Panc1 (cell line): ENCODE data around the gene C17orf50. TPM values are rescaled to one million over a fixed set of nuclear protein-coding genes. Genes with fewer than 3 reads are reported as not detected.
"Not testable (repeated sequence)": the region's sequence is repeated elsewhere in the genome, so short reads cannot be mapped to it uniquely, and the experiment has no call there.

Source experiments
- ATAC-seq: fragments of 200-7000 bp; cut with Tn5 transposase; 2 replicates; pipeline ENCODE4 v1.9.1; 2020; ENCODE audit warnings: mild to moderate bottlenecking, moderate library complexity
- BruUV-seq: library from RNA; stranded (reverse); fragments of 400-500 nt; replicated peaks from 2 replicates; lab custom pipeline; 2021; lab: Mats Ljungman, UMichigan
- CTCF ChIA-PET: fragments of 300-600 bp; sonication (Branson Sonifier 250); formaldehyde crosslinking; loops from one replicate; lab custom pipeline; 2022; ENCODE audit warnings: antibody characterized with exemption; lab: Charles Lee
- POLR2A ChIA-PET: fragments of 300-600 bp; sonication (Branson Sonifier 250); formaldehyde crosslinking; loops from one replicate; lab custom pipeline; 2022; ENCODE audit warnings: antibody characterized with exemption; lab: Charles Lee
- DNase-seq: peaks from one replicate; pipeline ENCODE4 v3.0.0-alpha.2; 2010; ENCODE audit warnings: low read depth, low spot score
- H3K27ac ChIP-seq: 2 replicates; pipeline ENCODE4 v1.5.1; 2011; ENCODE audit warnings: mild to moderate bottlenecking, low read length, inconsistent platforms
- H3K27me3 ChIP-seq: fragments of 200-500 bp; sonication (Bioruptor generic); 2 replicates; pipeline ENCODE4 v1.6.0; 2014; ENCODE audit warnings: low read length, inconsistent platforms; ENCODE audit not compliant: control insufficient read depth, insufficient read depth
- H3K36me3 ChIP-seq: fragments of 200-500 bp; sonication (Bioruptor generic); 2 replicates; pipeline ENCODE4 v1.5.1; 2014; ENCODE audit warnings: inconsistent platforms, mild to moderate bottlenecking, low read length, moderate library complexity; ENCODE audit not compliant: control insufficient read depth, insufficient read depth
- H3K4me1 ChIP-seq: 2 replicates; pipeline ENCODE4 v1.5.1; 2011; ENCODE audit warnings: inconsistent platforms, mild to moderate bottlenecking, low read length, moderate library complexity; ENCODE audit not compliant: control insufficient read depth, insufficient read depth
- H3K4me3 ChIP-seq, 2 experiments: 2 replicates each; pipeline ENCODE4 v1.5.1; 2011 to 2012; ENCODE audit warnings: low read depth in 2 of 2, low read length in 2 of 2, mild to moderate bottlenecking in 2 of 2, inconsistent platforms in 1 of 2, moderate library complexity in 1 of 2
- H3K9me3 ChIP-seq: fragments of 200-500 bp; sonication (Bioruptor generic); 2 replicates; pipeline ENCODE4 v1.5.1; 2014; ENCODE audit warnings: low read depth, mild to moderate bottlenecking, inconsistent platforms, low read length, moderate library complexity; ENCODE audit not compliant: control insufficient read depth, insufficient read depth
- POLR2AphosphoS5 ChIP-seq: IDR thresholded peaks from 2 replicates; pipeline ENCODE4 v1.6.1; 2012; ENCODE audit warnings: mild to moderate bottlenecking, low read depth, low read length, moderate library complexity
- SIN3A ChIP-seq: IDR thresholded peaks from 2 replicates; pipeline ENCODE4 v1.6.1; 2012; ENCODE audit warnings: low read depth, mild to moderate bottlenecking, low read length, moderate library complexity, borderline replicate concordance; ENCODE audit not compliant: insufficient read depth
- TCF7L2 ChIP-seq: IDR thresholded peaks from 2 replicates; pipeline ENCODE4 v1.6.1; 2011; ENCODE audit warnings: mild to moderate bottlenecking, low read depth, low read length, inconsistent platforms
- in situ Hi-C: cut with HindIII; loops from 2 replicates; pipeline ENCODE4 v1.10.0; 2016; ENCODE audit warnings: low sequenced_read_pairs, low pct_unique_long_range_greater_than_20kb
- intact Hi-C: fragments of 100-400 bp; cut with micrococcal nuclease; formaldehyde crosslinking; loops from one replicate; pipeline ENCODE4 v1.10.0; 2022; ENCODE audit not compliant: unreplicated experiment
- total RNA-seq: library from RNA; stranded (reverse); gene quantifications from one replicate; pipeline ENCODE4 v1.2.1, GENCODE V29; 2021; ENCODE audit not compliant: unreplicated experiment
- TF ChIP-seq, protein P1 (sequence below): fragments of 450-650 bp; IDR thresholded peaks from 2 replicates; pipeline ENCODE4 v1.5.1; 2017; ENCODE audit warnings: mild to moderate bottlenecking
- TF ChIP-seq, protein P2 (sequence below), 2 experiments: IDR thresholded peaks; 2 replicates each; pipeline ENCODE4 v1.6.1; 2011 to 2012; ENCODE audit warnings: low read depth in 2 of 2, control low read depth in 1 of 2, low read length in 1 of 2, mild to moderate bottlenecking in 1 of 2, moderate library complexity in 1 of 2; ENCODE audit not compliant: insufficient read depth in 1 of 2

The C17orf50 gene
- total RNA-seq, 1 experiment from 2014 or later, result not detected

DNA sequence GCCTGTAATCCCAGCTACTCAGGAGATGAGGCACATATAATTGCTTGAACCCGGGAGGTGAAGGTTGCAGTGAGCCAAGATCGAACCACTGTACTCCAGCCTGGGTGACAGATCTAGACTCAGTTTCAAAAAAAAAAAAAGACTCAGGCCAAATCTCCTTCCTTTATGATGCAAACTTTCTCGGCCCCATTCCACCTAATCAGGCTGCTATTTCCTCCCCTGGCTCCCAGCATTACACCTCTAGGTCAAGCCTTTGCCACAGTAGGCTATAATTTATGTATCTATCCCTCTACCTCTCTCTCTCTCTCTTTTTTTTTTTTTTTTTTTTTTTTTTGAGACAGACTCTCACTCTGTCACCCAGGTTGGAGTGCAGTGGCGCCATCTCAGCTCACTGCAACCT lies 9.1 kb upstream of the C17orf50 start:
- peaks cover 13% of the 10 kb centered on the region for H3K4me1 ChIP-seq
- H3K27ac ChIP-seq, ATAC-seq, BruUV-seq, H3K4me3 ChIP-seq, H3K9me3 ChIP-seq, H3K36me3 ChIP-seq, H3K27me3 ChIP-seq, DNase-seq, intact Hi-C loops, in situ Hi-C loops: not testable (repeated sequence)
- CTCF ChIA-PET, result interaction anchor here (0.6 to 0.7 kb wide), 2 partner anchors 12 to 13 kb away, joined by 5 to 6 read pairs; no protein-coding TSS in a partner anchor
- POLR2A ChIA-PET, result interaction anchor here (1.3 kb wide), 1 partner anchor 57 kb away, joined by 10 read pairs; the partner anchor contains the start of gene TAF15

DNA sequence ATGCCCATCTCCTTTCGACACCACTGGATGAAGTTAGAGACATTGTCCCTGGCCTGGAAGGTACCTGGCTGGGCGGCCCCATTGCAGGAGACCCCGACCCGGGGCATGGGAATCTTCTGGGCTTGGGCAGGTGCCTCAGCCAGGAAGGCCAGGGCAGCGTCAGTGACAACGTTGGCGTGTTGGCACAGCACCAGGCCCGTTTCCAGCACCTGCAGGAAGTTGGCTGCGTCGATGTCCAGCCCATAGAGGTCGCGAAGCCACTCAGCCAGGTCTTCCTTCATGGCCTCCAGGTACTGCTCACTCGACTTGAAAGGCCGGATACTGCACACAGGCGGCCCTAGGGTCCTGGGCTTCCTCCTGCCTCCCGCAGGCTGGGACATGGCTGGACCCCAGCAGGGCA lies 8.2 kb upstream of the C17orf50 start:
- no TSS peak for BruUV-seq
- H3K4me1 ChIP-seq, result peaks cover 13% of the 10 kb centered on the region
- in situ Hi-C loops (no loop called here), intact Hi-C loops (no loop called here)
- no peaks in the 10 kb centered on the region for H3K9me3 ChIP-seq
- ATAC-seq (no peak), DNase-seq (no peak)
- ChIA-PET POLR2A (interaction anchor here (0.5 to 1.3 kb wide), 2 partner anchors 56 to 157 kb away, joined by 3 to 10 read pairs; partner anchors contain the start of gene TAF15), CTCF (no interaction called here)
- no peaks in the 10 kb centered on the region for H3K36me3 ChIP-seq
- H3K27me3 ChIP-seq, result peaks cover 4% of the 10 kb centered on the region
- no peak for TF ChIP-seq TCF7L2
- no peak for TF ChIP-seq POLR2AphosphoS5
- TF ChIP-seq, protein P1, sequence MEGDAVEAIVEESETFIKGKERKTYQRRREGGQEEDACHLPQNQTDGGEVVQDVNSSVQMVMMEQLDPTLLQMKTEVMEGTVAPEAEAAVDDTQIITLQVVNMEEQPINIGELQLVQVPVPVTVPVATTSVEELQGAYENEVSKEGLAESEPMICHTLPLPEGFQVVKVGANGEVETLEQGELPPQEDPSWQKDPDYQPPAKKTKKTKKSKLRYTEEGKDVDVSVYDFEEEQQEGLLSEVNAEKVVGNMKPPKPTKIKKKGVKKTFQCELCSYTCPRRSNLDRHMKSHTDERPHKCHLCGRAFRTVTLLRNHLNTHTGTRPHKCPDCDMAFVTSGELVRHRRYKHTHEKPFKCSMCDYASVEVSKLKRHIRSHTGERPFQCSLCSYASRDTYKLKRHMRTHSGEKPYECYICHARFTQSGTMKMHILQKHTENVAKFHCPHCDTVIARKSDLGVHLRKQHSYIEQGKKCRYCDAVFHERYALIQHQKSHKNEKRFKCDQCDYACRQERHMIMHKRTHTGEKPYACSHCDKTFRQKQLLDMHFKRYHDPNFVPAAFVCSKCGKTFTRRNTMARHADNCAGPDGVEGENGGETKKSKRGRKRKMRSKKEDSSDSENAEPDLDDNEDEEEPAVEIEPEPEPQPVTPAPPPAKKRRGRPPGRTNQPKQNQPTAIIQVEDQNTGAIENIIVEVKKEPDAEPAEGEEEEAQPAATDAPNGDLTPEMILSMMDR, result no peak
- TF ChIP-seq, protein P2, sequence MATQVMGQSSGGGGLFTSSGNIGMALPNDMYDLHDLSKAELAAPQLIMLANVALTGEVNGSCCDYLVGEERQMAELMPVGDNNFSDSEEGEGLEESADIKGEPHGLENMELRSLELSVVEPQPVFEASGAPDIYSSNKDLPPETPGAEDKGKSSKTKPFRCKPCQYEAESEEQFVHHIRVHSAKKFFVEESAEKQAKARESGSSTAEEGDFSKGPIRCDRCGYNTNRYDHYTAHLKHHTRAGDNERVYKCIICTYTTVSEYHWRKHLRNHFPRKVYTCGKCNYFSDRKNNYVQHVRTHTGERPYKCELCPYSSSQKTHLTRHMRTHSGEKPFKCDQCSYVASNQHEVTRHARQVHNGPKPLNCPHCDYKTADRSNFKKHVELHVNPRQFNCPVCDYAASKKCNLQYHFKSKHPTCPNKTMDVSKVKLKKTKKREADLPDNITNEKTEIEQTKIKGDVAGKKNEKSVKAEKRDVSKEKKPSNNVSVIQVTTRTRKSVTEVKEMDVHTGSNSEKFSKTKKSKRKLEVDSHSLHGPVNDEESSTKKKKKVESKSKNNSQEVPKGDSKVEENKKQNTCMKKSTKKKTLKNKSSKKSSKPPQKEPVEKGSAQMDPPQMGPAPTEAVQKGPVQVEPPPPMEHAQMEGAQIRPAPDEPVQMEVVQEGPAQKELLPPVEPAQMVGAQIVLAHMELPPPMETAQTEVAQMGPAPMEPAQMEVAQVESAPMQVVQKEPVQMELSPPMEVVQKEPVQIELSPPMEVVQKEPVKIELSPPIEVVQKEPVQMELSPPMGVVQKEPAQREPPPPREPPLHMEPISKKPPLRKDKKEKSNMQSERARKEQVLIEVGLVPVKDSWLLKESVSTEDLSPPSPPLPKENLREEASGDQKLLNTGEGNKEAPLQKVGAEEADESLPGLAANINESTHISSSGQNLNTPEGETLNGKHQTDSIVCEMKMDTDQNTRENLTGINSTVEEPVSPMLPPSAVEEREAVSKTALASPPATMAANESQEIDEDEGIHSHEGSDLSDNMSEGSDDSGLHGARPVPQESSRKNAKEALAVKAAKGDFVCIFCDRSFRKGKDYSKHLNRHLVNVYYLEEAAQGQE (IDR thresholded peaks at IDR 0.05; ENCODE audit: insufficient read depth in 1 of 2, low read depth in 2 of 2, low read length in 1 of 2), result no peak
- no peak for TF ChIP-seq SIN3A
- no peak overlapping the region for H3K27ac ChIP-seq
- no peak overlapping the region for H3K4me3 ChIP-seq
